ENCODE data around the gene IKZF2.

Gene IKZF2

GRCh38 chr2:212957624-212958023 is 193.8 kb downstream of the IKZF2 start:
- H3K27ac ChIP-seq = no peak overlapping the region
- no peak for TF ChIP-seq CTCF (conservative IDR thresholded peaks at IDR 0.05)

GRCh38 chr2:212956665-212957607 is 194.5 kb downstream of the IKZF2 start:
- no peak overlapping the region for H3K27ac ChIP-seq

GRCh38 chr2:212953170-212953920 is 198.1 kb downstream of the IKZF2 start:
- no peak for TF ChIP-seq CTCF (conservative IDR thresholded peaks at IDR 0.05)
- no peak overlapping the region for H3K27ac ChIP-seq

More at GRCh38 chr2:212956665-212957607, 194.5 kb downstream of the IKZF2 start:
- TF ChIP-seq CTCF (conservative IDR thresholded peaks at IDR 0.05) = no peak

GRCh38 chr2:212949786-212950185 is 201.6 kb downstream of the IKZF2 start:
- no peak overlapping the region for H3K27ac ChIP-seq
- TF ChIP-seq CTCF (conservative IDR thresholded peaks at IDR 0.05) = no peak
